HEK293 (cell line): ENCODE measurements around the gene VPS4A.

Source experiments
- CTCF ChIA-PET: fragments of 350-600 bp; formaldehyde crosslinking; extraction: SDS; loops from one replicate; lab custom pipeline; 2021; ENCODE audit warnings: antibody characterized with exemption; lab: Yijun Ruan, JAX
- POLR2A ChIA-PET: fragments of 300-600 bp; formaldehyde crosslinking; extraction: SDS; loops from one replicate; lab custom pipeline; 2020; ENCODE audit warnings: antibody characterized with exemption, inconsistent platforms; lab: Yijun Ruan, JAX
- H3K27ac ChIP-seq: fragments of 200-500 bp; sonication (Bioruptor generic); 2 replicates; pipeline ENCODE4 v1.5.1; 2014; ENCODE audit warnings: low read depth, low read length, control low read depth, inconsistent platforms; ENCODE audit errors: extremely low read depth
- H3K36me3 ChIP-seq, 2 experiments: fragments of 200-500 bp in 1 of 2; sonication (Bioruptor generic) in 1 of 2; 1 replicate in 1 of 2; 2 replicates in 1 of 2; pipeline ENCODE4 v1.5.1; 2014 to 2017; ENCODE audit warnings: inconsistent platforms in 2 of 2, low read length in 2 of 2; ENCODE audit not compliant: control insufficient read depth in 2 of 2, insufficient read depth in 1 of 2
- H3K4me1 ChIP-seq: fragments of 200-500 bp; sonication (Bioruptor generic); 2 replicates; pipeline ENCODE4 v1.5.1; 2014; ENCODE audit warnings: mild to moderate bottlenecking, low read length, inconsistent platforms; ENCODE audit not compliant: control insufficient read depth, insufficient read depth
- H3K4me3 ChIP-seq: 2 replicates; pipeline ENCODE4 v1.5.1; 2011; ENCODE audit warnings: low read depth, mild to moderate bottlenecking, control low read depth, low read length, moderate library complexity
- H3K9me3 ChIP-seq: fragments of 200-500 bp; sonication (Bioruptor generic); 2 replicates; pipeline ENCODE4 v1.5.1; 2014; ENCODE audit warnings: low read depth, low read length, inconsistent platforms; ENCODE audit not compliant: control insufficient read depth, insufficient read depth
- BCL11B ChIP-seq: fragments of 450-650 bp; formaldehyde crosslinking; IDR thresholded peaks from 2 replicates; pipeline ENCODE4 v1.5.1; 2016; ENCODE audit warnings: low read depth, missing biosample characterization, missing genetic modification characterization
- GLI4 ChIP-seq: fragments of 450-650 bp; formaldehyde crosslinking; IDR thresholded peaks from 2 replicates; pipeline ENCODE4 v1.5.1; 2016; ENCODE audit warnings: missing biosample characterization, missing genetic modification characterization
- KLF16 ChIP-seq: fragments of 450-650 bp; formaldehyde crosslinking; IDR thresholded peaks from 2 replicates; pipeline ENCODE4 v1.5.1; 2017; ENCODE audit warnings: missing biosample characterization, missing genetic modification characterization
- MEIS1 ChIP-seq: sonication (generic); formaldehyde crosslinking; IDR thresholded peaks from 2 replicates; pipeline ENCODE4 v1.8.1; 2022; ENCODE audit warnings: missing genetic modification reagents, mild to moderate bottlenecking, borderline replicate concordance
- SCRT1 ChIP-seq: fragments of 450-650 bp; formaldehyde crosslinking; IDR thresholded peaks from 2 replicates; pipeline ENCODE4 v1.5.1; 2016; ENCODE audit warnings: missing biosample characterization, missing genetic modification characterization, borderline replicate concordance
- SP7 ChIP-seq: fragments of 450-650 bp; formaldehyde crosslinking; IDR thresholded peaks from 2 replicates; pipeline ENCODE4 v1.5.1; 2016; ENCODE audit warnings: missing biosample characterization, missing genetic modification characterization
- ZBTB1 ChIP-seq: fragments of 450-650 bp; formaldehyde crosslinking; IDR thresholded peaks from 2 replicates; pipeline ENCODE4 v1.5.1; 2016; ENCODE audit warnings: missing biosample characterization, missing genetic modification characterization
- ZFP3 ChIP-seq: fragments of 450-650 bp; formaldehyde crosslinking; IDR thresholded peaks from 2 replicates; pipeline ENCODE4 v1.5.1; 2016; ENCODE audit warnings: low read depth, missing biosample characterization, missing genetic modification characterization
- ZFP41 ChIP-seq: fragments of 450-650 bp; formaldehyde crosslinking; IDR thresholded peaks from 2 replicates; pipeline ENCODE4 v1.5.1; 2016; ENCODE audit warnings: missing biosample characterization, missing genetic modification characterization, borderline replicate concordance
- ZFP69B ChIP-seq: fragments of 450-650 bp; formaldehyde crosslinking; IDR thresholded peaks from 2 replicates; pipeline ENCODE4 v1.5.1; 2016; ENCODE audit warnings: missing biosample characterization, missing genetic modification characterization
- ZNF114 ChIP-seq: fragments of 450-650 bp; formaldehyde crosslinking; IDR thresholded peaks from 2 replicates; pipeline ENCODE4 v1.5.0; 2017; ENCODE audit warnings: missing biosample characterization, missing genetic modification characterization
- ZNF132 ChIP-seq: fragments of 450-650 bp; formaldehyde crosslinking; IDR thresholded peaks from 2 replicates; pipeline ENCODE4 v1.5.1; 2017; ENCODE audit warnings: missing biosample characterization, missing genetic modification characterization, borderline replicate concordance
- ZNF157 ChIP-seq: fragments of 450-650 bp; formaldehyde crosslinking; IDR thresholded peaks from 2 replicates; pipeline ENCODE4 v1.5.1; 2016; ENCODE audit warnings: missing biosample characterization, missing genetic modification characterization
- ZNF2 ChIP-seq: fragments of 450-650 bp; formaldehyde crosslinking; IDR thresholded peaks from 2 replicates; pipeline ENCODE4 v1.5.1; 2016; ENCODE audit warnings: missing biosample characterization, missing genetic modification characterization
- ZNF341 ChIP-seq: fragments of 450-650 bp; formaldehyde crosslinking; IDR thresholded peaks from 2 replicates; pipeline ENCODE4; 2016; ENCODE audit warnings: low read depth, missing biosample characterization, missing genetic modification characterization
- ZNF521 ChIP-seq: fragments of 450-650 bp; formaldehyde crosslinking; IDR thresholded peaks from 2 replicates; pipeline ENCODE4 v1.5.1; 2017; ENCODE audit warnings: missing biosample characterization, mild to moderate bottlenecking, missing genetic modification characterization
- ZNF626 ChIP-seq: fragments of 450-650 bp; sonication (Bioruptor Pico); formaldehyde crosslinking; IDR thresholded peaks from 2 replicates; pipeline ENCODE4 v1.5.1; 2018; ENCODE audit warnings: missing biosample characterization, missing genetic modification characterization, inconsistent platforms
- ZNF654 ChIP-seq: fragments of 450-650 bp; formaldehyde crosslinking; IDR thresholded peaks from 2 replicates; pipeline ENCODE4 v1.5.1; 2016; ENCODE audit warnings: low read depth, missing biosample characterization, missing genetic modification characterization
- ZNF768 ChIP-seq: fragments of 450-650 bp; formaldehyde crosslinking; IDR thresholded peaks from 2 replicates; pipeline ENCODE4 v1.5.1; 2018; ENCODE audit warnings: missing biosample characterization, mild to moderate bottlenecking, missing genetic modification characterization
- ZSCAN30 ChIP-seq: fragments of 450-650 bp; IDR thresholded peaks from 2 replicates; pipeline ENCODE4 v1.5.1; 2018; ENCODE audit warnings: missing biosample characterization, mild to moderate bottlenecking, missing genetic modification characterization, moderate library complexity
- TF ChIP-seq, protein P1 (sequence below): fragments of 450-650 bp; formaldehyde crosslinking; IDR thresholded peaks from 2 replicates; pipeline ENCODE4 v1.5.1; 2017; ENCODE audit warnings: missing biosample characterization, missing genetic modification characterization
- TF ChIP-seq, protein P2 (sequence below): fragments of 450-650 bp; formaldehyde crosslinking; IDR thresholded peaks from 2 replicates; pipeline ENCODE4 v1.5.1; 2016; ENCODE audit warnings: missing biosample characterization, missing genetic modification characterization
- TF ChIP-seq, protein P3 (sequence below): fragments of 450-650 bp; formaldehyde crosslinking; IDR thresholded peaks from 2 replicates; pipeline ENCODE4 v1.5.1; 2016; ENCODE audit warnings: missing biosample characterization, missing genetic modification characterization
- TF ChIP-seq, protein P4 (sequence below): fragments of 450-650 bp; formaldehyde crosslinking; IDR thresholded peaks from 2 replicates; pipeline ENCODE4 v1.5.1; 2016; ENCODE audit warnings: missing biosample characterization, missing genetic modification characterization
- TF ChIP-seq, protein P5 (sequence below): fragments of 450-650 bp; formaldehyde crosslinking; IDR thresholded peaks from 2 replicates; pipeline ENCODE4 v1.5.1; 2016; ENCODE audit warnings: missing biosample characterization, missing genetic modification characterization

The VPS4A gene

DNA sequence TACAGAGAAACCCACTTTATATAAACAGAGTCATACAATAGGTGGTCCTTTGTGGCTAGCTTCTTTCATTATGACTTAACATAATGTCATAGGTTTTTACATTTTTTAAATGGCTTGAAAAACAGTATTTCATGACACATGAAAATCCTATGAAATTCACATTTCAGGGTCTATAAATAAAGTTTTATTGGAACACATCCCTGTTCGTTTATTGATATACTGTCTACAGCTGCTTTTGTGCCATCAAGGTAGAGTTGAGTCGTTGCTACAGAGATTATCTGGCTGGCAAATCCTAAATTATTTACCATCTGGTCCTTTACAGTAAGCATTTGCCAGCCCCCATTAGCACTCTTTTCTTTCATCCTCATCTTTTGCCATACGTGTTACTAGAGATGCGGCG is 2.3 kb downstream of the VPS4A start:
- Histone ChIP-seq H3K4me3 (no peak overlapping the region), H3K36me3 (peaks cover 14 to 54% of the 10 kb centered on the region in 2 experiments; a peak in 2 of 3 replicates), H3K9me3 (no peaks in the 10 kb centered on the region), H3K4me1 (no peaks in the 10 kb centered on the region), H3K27ac (no peak overlapping the region)
- CTCF ChIA-PET = no interaction called here
- TF ChIP-seq MEIS1 (CRISPR knock-in tag) (no peak), ZNF768 (tag by site-specific recombination) (no peak), KLF16 (tag by site-specific recombination) (no peak), ZNF626 (tag by site-specific recombination) (no peak), SCRT1 (tag by site-specific recombination) (no peak), ZNF341 (no peak), SP7 (tag by site-specific recombination) (no peak), ZNF521 (tag by site-specific recombination) (no peak), ZNF114 (tag by site-specific recombination) (no peak), ZNF654 (tag by site-specific recombination) (no peak), ZNF132 (tag by site-specific recombination) (no peak), ZNF157 (tag by site-specific recombination) (no peak), ZSCAN30 (tag by site-specific recombination) (no peak)
- TF ChIP-seq, protein P1, sequence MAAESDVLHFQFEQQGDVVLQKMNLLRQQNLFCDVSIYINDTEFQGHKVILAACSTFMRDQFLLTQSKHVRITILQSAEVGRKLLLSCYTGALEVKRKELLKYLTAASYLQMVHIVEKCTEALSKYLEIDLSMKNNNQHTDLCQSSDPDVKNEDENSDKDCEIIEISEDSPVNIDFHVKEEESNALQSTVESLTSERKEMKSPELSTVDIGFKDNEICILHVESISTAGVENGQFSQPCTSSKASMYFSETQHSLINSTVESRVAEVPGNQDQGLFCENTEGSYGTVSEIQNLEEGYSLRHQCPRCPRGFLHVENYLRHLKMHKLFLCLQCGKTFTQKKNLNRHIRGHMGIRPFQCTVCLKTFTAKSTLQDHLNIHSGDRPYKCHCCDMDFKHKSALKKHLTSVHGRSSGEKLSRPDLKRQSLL (tag by site-specific recombination) = no peak
- TF ChIP-seq, protein P2, sequence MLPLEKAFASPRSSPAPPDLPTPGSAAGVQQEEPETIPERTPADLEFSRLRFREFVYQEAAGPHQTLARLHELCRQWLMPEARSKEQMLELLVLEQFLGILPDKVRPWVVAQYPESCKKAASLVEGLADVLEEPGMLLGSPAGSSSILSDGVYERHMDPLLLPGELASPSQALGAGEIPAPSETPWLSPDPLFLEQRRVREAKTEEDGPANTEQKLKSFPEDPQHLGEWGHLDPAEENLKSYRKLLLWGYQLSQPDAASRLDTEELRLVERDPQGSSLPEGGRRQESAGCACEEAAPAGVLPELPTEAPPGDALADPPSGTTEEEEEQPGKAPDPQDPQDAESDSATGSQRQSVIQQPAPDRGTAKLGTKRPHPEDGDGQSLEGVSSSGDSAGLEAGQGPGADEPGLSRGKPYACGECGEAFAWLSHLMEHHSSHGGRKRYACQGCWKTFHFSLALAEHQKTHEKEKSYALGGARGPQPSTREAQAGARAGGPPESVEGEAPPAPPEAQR = no peak
- TF ChIP-seq, protein P3, sequence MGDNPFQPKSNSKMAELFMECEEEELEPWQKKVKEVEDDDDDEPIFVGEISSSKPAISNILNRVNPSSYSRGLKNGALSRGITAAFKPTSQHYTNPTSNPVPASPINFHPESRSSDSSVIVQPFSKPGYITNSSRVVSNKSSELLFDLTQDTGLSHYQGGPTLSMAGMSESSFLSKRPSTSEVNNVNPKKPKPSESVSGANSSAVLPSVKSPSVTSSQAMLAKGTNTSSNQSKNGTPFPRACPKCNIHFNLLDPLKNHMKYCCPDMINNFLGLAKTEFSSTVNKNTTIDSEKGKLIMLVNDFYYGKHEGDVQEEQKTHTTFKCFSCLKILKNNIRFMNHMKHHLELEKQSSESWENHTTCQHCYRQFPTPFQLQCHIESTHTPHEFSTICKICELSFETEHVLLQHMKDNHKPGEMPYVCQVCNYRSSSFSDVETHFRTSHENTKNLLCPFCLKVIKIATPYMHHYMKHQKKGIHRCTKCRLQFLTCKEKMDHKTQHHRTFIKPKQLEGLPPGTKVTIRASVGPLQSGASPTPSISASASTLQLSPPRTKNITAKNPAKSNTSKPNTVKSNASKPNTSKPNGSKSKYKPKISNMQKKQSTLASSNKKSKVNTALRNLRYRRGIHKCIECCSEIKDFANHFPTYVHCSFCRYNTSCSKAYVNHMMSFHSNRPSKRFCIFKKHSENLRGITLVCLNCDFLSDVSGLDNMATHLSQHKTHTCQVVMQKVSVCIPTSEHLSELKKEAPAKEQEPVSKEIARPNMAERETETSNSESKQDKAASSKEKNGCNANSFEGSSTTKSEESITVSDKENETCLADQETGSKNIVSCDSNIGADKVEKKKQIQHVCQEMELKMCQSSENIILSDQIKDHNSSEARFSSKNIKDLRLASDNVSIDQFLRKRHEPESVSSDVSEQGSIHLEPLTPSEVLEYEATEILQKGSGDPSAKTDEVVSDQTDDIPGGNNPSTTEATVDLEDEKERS (tag by site-specific recombination) = no peak
- POLR2A ChIA-PET = no interaction called here

DNA sequence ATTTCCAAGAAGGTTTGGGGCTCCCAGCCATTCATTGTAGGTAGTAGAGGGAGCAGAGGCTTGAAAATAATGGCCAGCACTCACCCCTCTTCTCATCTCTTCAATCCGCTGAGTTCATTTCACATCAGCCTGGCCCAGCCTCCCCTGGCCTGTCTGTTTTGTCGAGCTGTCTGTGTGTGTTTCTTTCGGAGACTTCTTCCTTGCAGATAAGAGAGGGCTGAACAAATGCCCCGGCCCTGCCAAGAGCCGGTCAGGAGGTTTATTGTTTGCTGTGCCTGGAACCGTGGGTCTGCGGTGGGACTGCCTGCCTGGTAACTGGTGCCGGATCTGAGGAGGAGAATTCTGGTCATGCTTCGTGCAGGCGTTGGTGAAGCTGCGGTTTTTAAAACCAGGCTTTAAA is 3.4 kb downstream of the VPS4A start:
- no peak overlapping the region for H3K4me3 ChIP-seq
- no peak overlapping the region for H3K27ac ChIP-seq
- ChIA-PET POLR2A (interaction anchor here (1.4 kb wide), 2 partner anchors 14 to 16 kb away, joined by 3 to 4 read pairs; partner anchors contain the start of gene PDF), CTCF (interaction anchor here (1.5 kb wide), 1 partner anchor 164 kb away, joined by 4 read pairs; no protein-coding TSS in a partner anchor)
- H3K36me3 ChIP-seq = peaks cover 14 to 60% of the 10 kb centered on the region in 2 experiments; a peak in 2 of 3 replicates
- no peaks in the 10 kb centered on the region for H3K4me1 ChIP-seq
- no peaks in the 10 kb centered on the region for H3K9me3 ChIP-seq
- TF ChIP-seq ZFP3 (no peak), BCL11B (tag by site-specific recombination) (no peak), ZNF132 (tag by site-specific recombination) (no peak), ZNF2 (tag by site-specific recombination) (no peak), ZFP41 (tag by site-specific recombination) (no peak), ZBTB1 (no peak), GLI4 (tag by site-specific recombination) (no peak), ZFP69B (tag by site-specific recombination) (no peak)
- TF ChIP-seq, protein P4, sequence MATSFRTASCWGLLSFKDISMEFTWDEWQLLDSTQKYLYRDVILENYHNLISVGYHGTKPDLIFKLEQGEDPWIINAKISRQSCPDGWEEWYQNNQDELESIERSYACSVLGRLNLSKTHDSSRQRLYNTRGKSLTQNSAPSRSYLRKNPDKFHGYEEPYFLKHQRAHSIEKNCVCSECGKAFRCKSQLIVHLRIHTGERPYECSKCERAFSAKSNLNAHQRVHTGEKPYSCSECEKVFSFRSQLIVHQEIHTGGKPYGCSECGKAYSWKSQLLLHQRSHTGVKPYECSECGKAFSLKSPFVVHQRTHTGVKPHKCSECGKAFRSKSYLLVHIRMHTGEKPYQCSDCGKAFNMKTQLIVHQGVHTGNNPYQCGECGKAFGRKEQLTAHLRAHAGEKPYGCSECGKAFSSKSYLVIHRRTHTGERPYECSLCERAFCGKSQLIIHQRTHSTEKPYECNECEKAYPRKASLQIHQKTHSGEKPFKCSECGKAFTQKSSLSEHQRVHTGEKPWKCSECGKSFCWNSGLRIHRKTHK = no peak
- TF ChIP-seq, protein P5, sequence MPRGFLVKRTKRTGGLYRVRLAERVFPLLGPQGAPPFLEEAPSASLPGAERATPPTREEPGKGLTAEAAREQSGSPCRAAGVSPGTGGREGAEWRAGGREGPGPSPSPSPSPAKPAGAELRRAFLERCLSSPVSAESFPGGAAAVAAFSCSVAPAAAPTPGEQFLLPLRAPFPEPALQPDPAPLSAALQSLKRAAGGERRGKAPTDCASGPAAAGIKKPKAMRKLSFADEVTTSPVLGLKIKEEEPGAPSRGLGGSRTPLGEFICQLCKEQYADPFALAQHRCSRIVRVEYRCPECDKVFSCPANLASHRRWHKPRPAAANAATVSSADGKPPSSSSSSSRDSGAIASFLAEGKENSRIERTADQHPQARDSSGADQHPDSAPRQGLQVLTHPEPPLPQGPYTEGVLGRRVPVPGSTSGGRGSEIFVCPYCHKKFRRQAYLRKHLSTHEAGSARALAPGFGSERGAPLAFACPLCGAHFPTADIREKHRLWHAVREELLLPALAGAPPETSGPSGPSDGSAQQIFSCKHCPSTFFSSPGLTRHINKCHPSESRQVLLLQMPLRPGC (tag by site-specific recombination) = no peak
- TF ChIP-seq, protein P2 = no peak
